HEK293T (cell line): Measurements from ENCODE around the gene SERPINH1.

ENCODE experiments used
- ARNT ChIP-seq: fragments of 450-650 bp; IDR thresholded peaks from 2 replicates; pipeline ENCODE4 v1.6.1; 2017; ENCODE audit warnings: mild to moderate bottlenecking
- ELF4 ChIP-seq: fragments of 450-650 bp; IDR thresholded peaks from 2 replicates; pipeline ENCODE4 v1.6.1; 2017; ENCODE audit warnings: antibody characterized with exemption
- FOXA1 ChIP-seq: fragments of 450-650 bp; IDR thresholded peaks from 2 replicates; pipeline ENCODE4 v1.6.1; 2016; ENCODE audit warnings: mild to moderate bottlenecking
- FOXM1 ChIP-seq: fragments of 450-650 bp; IDR thresholded peaks from 2 replicates; pipeline ENCODE4 v1.6.1; 2017; ENCODE audit warnings: mild to moderate bottlenecking, borderline replicate concordance
- LEF1 ChIP-seq: fragments of 450-650 bp; IDR thresholded peaks from 2 replicates; pipeline ENCODE4 v1.6.1; 2017; ENCODE audit warnings: mild to moderate bottlenecking, borderline replicate concordance
- SP1 ChIP-seq: fragments of 450-650 bp; IDR thresholded peaks from 2 replicates; pipeline ENCODE4 v1.6.1; 2017
- SUZ12 ChIP-seq: fragments of 450-650 bp; IDR thresholded peaks from 2 replicates; pipeline ENCODE4 v1.6.1; 2016; ENCODE audit warnings: mild to moderate bottlenecking
- TARDBP ChIP-seq: fragments of 450-650 bp; IDR thresholded peaks from 2 replicates; pipeline ENCODE4 v1.6.1; 2016
- ZNF384 ChIP-seq: fragments of 450-650 bp; IDR thresholded peaks from 2 replicates; pipeline ENCODE4 v1.6.1; 2016
- TF ChIP-seq, protein P1 (sequence below): fragments of 450-650 bp; IDR thresholded peaks from 2 replicates; pipeline ENCODE4 v1.6.1; 2016

DNA sequence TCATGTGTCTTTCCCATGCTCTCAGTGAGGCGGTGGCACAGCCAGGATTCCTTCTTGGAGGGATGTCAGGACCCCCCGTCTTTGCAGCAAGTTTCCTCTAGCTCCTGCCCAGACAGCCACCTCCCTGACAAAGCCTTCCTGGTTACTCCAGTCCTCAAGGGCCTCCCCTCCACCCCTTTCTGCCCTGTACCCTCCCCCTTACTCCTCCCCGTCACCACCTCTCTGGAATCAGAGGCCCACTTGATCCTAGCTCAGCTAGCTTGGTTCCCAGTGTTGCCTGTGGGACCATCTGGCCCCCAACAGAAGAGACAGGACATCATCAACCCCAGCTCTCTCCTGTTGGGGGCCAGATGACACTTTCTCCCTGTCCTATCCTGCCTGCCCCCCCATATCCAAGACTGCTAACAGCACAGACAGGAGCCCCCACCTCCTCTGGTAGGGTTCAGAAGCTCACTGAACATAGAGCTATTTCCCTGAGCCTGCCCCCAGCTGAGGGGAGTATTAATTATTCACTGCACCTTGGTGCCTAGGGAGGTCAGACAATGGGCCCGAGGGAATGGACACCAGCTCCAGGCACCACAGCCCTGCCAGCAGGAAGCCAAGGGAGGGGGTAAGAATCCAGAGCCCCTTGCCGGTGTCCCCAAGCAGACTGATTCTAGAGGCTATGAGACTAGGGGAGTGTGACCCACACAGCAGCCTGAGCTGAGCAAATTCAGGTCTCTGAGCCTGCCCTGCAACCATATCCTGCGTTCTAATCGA lies 39.6 kb upstream of the SERPINH1 start:
- TF ChIP-seq ZNF384 (no peak), LEF1 (no peak), FOXM1 (no peak), SUZ12 (no peak), ELF4 (no peak), ARNT (no peak), TARDBP (no peak), FOXA1 (no peak), SP1 (no peak)
- TF ChIP-seq, protein P1, sequence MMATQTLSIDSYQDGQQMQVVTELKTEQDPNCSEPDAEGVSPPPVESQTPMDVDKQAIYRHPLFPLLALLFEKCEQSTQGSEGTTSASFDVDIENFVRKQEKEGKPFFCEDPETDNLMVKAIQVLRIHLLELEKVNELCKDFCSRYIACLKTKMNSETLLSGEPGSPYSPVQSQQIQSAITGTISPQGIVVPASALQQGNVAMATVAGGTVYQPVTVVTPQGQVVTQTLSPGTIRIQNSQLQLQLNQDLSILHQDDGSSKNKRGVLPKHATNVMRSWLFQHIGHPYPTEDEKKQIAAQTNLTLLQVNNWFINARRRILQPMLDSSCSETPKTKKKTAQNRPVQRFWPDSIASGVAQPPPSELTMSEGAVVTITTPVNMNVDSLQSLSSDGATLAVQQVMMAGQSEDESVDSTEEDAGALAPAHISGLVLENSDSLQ, result no peak
